ENCODE data around the gene CARD11.

DNA sequence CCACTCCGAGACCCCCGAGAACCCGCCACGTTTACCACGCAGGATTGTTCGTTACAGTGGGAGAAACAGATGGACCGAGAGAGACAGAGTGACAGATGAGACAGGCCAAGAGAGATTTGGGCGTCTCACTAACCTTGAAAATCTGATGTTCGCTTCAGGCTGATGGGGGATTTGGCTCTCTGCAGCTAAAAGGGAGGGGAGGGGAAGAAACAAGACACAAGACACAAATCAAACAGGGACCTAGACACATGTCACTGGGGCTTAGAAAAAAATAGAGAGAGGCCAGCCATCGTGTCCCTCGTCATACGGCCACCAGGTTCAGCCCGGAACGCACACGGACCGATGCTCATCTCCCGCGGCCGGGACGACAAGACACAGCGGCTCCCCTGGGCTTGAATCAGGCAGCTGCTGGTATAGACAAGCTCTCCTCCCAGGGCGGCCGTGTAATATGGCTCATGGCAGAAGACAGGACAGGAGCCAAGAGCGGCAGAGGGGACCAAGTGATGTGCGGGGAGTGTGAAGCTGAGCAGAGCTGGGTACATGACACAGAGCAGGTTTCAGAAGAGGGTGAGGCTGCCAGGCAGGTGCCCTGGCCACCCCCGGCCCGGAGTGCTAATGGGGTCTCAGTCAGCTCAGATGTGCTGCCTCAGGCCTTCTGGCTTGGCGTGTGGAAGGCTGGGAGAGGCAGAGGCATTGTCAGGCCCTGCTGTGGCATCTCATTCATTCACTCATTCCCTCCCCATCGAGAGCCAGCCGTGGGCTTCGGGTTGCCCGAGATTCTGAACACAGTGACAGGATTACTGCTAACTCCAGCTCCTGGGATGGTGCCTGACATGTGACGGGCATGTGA lies 111.0 kb downstream of the CARD11 start:
- TF ChIP-seq, protein P1, sequence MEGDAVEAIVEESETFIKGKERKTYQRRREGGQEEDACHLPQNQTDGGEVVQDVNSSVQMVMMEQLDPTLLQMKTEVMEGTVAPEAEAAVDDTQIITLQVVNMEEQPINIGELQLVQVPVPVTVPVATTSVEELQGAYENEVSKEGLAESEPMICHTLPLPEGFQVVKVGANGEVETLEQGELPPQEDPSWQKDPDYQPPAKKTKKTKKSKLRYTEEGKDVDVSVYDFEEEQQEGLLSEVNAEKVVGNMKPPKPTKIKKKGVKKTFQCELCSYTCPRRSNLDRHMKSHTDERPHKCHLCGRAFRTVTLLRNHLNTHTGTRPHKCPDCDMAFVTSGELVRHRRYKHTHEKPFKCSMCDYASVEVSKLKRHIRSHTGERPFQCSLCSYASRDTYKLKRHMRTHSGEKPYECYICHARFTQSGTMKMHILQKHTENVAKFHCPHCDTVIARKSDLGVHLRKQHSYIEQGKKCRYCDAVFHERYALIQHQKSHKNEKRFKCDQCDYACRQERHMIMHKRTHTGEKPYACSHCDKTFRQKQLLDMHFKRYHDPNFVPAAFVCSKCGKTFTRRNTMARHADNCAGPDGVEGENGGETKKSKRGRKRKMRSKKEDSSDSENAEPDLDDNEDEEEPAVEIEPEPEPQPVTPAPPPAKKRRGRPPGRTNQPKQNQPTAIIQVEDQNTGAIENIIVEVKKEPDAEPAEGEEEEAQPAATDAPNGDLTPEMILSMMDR (IDR thresholded peaks at IDR 0.05) = no peak
- TF ChIP-seq EP300 (IDR thresholded peaks at IDR 0.05) = no peak

Data from suprapubic skin (tissue), 3 donors.